HCT116 (cell line): ENCODE data around the gene HVCN1.

ENCODE experiments used
- CTCF ChIP-seq, 3 experiments: fragments of 200-600 bp in 1 of 3; sonication (generic) in 1 of 3; IDR thresholded peaks in 2 of 3; conservative IDR thresholded peaks in 1 of 3; 2 replicates each; pipeline ENCODE4 v1.5.1; 2012 to 2017; ENCODE audit warnings: low read depth in 2 of 3, low read length in 2 of 3, antibody characterized with exemption in 1 of 3, borderline replicate concordance in 1 of 3, control low read depth in 1 of 3, mild to moderate bottlenecking in 1 of 3, mixed read lengths in 1 of 3, mixed run types in 1 of 3, moderate library complexity in 1 of 3; ENCODE audit not compliant: insufficient read depth in 1 of 3
- EZH2phosphoT487 ChIP-seq: fragments of 200-600 bp; IDR thresholded peaks from 2 replicates; pipeline ENCODE4 v1.6.1; 2018; ENCODE audit warnings: antibody characterized with exemption, borderline replicate concordance
- MAX ChIP-seq: IDR thresholded peaks from 2 replicates; pipeline ENCODE4 v1.6.1; 2012
- POLR2A ChIP-seq: IDR thresholded peaks from 2 replicates; pipeline ENCODE4 v1.7.0; 2011; ENCODE audit warnings: borderline replicate concordance; ENCODE audit not compliant: insufficient read depth, insufficient read length; ENCODE audit errors: extremely low read depth
- POLR2AphosphoS5 ChIP-seq: IDR thresholded peaks from 2 replicates; pipeline ENCODE4 v1.6.1; 2011; ENCODE audit warnings: mild to moderate bottlenecking, low read depth, low read length, moderate library complexity
- ZFX ChIP-seq: fragments of 450-650 bp; IDR thresholded peaks from 2 replicates; pipeline ENCODE4 v1.6.1; 2017

- no peak for TF ChIP-seq POLR2AphosphoS5
- no peak for TF ChIP-seq CTCF (IDR thresholded peaks at IDR 0.05 in 2 of 3, conservative IDR thresholded peaks at IDR 0.05 in 1 of 3; ENCODE audit: borderline replicate concordance in 1 of 3, insufficient read depth in 1 of 3, low read depth in 2 of 3, low read length in 2 of 3)
- no peak for TF ChIP-seq POLR2A
- no peak for TF ChIP-seq EZH2phosphoT487
- TF ChIP-seq ZFX, result no peak
- no peak for TF ChIP-seq MAX
These were observed 5.0 kb downstream of the HVCN1 start for GRCh38 chr12:110683888-110684287.
